Measurements from ENCODE around the gene VHLL. TPM values are rescaled to one million over a fixed set of nuclear protein-coding genes. Genes with fewer than 3 reads are reported as not detected.
A peak's percentile ranks its signal among the peaks of the same experiment; 100 is the strongest.

The VHLL gene
- total RNA-seq, 4 donors from 2014 or later = 0.57 TPM; not detected in 3

DNA sequence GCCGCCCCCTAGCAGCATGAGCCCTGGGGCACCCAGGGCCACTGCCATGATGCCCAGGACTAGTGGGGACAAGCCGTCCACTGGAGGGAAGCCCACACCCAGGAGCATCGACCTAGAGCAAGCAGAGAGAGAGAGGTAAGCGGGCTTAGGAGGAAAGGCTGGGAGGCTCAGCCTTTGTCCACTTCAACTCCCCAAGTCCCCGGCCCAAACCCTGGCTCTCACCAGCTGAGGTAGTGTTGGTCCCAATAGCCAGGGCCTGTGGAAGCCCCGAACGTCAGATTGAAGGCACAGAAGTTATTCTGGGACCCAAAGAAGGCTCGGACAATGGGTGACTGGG is 6.0 kb downstream of the VHLL start:
- no peaks in the 10 kb centered on the region for H3K27me3 ChIP-seq
- H3K27ac ChIP-seq = peak overlapping the region; percentile 73 to 91 (median 84)
- peaks cover 0 to 56% (median 11%) of the 10 kb centered on the region in 3 donors for H3K36me3 ChIP-seq
- no peak for TF ChIP-seq POLR2A (IDR thresholded peaks at IDR 0.05)
- TF ChIP-seq, protein P1, sequence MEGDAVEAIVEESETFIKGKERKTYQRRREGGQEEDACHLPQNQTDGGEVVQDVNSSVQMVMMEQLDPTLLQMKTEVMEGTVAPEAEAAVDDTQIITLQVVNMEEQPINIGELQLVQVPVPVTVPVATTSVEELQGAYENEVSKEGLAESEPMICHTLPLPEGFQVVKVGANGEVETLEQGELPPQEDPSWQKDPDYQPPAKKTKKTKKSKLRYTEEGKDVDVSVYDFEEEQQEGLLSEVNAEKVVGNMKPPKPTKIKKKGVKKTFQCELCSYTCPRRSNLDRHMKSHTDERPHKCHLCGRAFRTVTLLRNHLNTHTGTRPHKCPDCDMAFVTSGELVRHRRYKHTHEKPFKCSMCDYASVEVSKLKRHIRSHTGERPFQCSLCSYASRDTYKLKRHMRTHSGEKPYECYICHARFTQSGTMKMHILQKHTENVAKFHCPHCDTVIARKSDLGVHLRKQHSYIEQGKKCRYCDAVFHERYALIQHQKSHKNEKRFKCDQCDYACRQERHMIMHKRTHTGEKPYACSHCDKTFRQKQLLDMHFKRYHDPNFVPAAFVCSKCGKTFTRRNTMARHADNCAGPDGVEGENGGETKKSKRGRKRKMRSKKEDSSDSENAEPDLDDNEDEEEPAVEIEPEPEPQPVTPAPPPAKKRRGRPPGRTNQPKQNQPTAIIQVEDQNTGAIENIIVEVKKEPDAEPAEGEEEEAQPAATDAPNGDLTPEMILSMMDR (IDR thresholded peaks at IDR 0.05) = no peak
- H3K4me3 ChIP-seq = no peak overlapping the region
- H3K9me3 ChIP-seq = no peaks in the 10 kb centered on the region
- intact Hi-C loops (cut with DNase I) = no loop called here
- no peak for DNase-seq
- peaks cover 16 to 73% (median 31%) of the 10 kb centered on the region in 3 donors for H3K4me1 ChIP-seq
- WGBS, 2 donors = 75 to 88% methylated on average over 2 to 6 of the region's 8 CpGs

DNA sequence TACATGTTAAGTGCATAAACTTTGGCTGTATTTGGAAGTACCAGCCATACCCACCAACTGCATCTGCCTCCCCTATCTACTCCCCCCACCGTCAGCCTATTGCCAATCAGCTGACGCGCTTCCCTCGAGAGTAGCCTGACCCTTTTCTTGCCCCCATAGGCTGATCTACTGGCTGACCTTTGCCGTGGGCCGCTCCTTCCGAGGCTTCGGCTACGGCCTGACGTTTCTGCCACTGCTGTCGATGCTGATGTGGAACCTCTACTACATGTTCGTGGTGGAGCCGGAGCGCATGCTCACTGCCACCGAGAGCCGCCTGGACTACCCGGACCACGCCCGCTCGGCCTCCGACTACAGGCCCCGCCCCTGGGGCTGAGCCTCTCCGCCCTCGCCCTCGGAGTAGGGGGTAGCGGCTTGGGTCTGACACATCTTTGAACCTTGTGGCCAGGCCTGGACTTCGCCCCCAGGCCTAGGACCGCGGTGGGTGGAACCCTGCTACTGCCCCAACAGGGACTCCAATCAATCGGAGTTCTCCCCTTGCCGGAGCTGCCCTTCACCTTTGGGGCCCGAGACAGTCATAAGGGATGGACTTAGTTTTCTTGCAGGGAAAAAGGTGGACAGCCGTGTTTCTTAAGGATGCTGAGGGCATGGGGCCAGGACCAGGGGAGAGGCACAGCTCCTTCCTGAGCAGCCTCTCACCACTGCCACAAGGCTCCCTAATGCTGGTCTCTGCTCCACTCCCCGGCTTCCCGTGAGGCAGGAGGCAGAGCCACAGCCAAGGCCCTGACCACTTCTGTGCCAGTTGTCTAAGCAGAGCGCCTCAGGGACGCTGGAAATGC is 7.7 kb downstream of the VHLL start:
- peak in 1 of 4 donors; percentile 48 for TF ChIP-seq POLR2A (IDR thresholded peaks at IDR 0.05)
- TF ChIP-seq, protein P1 (IDR thresholded peaks at IDR 0.05) = no peak
- 48 to 49% methylated on average over 11 to 15 of the region's 37 CpGs for WGBS, 2 donors
- Histone ChIP-seq H3K36me3 (peaks cover 0 to 72% (median 11%) of the 10 kb centered on the region in 3 donors), H3K4me3 (peak overlapping the region; percentile 3 to 63 (median 40)), H3K9me3 (no peaks in the 10 kb centered on the region), H3K4me1 (peaks cover 16 to 79% (median 31%) of the 10 kb centered on the region in 3 donors), H3K27ac (peak overlapping the region; percentile 73 to 91 (median 84)), H3K27me3 (no peaks in the 10 kb centered on the region)
- intact Hi-C loops (cut with DNase I) = no loop called here
- no peak for DNase-seq

- H3K4me1 ChIP-seq = peaks cover 14 to 82% (median 28%) of the 10 kb centered on the region in 3 donors
- H3K36me3 ChIP-seq = peaks cover 0 to 86% (median 11%) of the 10 kb centered on the region in 3 donors
- DNase-seq = no peak
- no peak overlapping the region for H3K27ac ChIP-seq
- H3K4me3 ChIP-seq = no peak overlapping the region
- no peak for TF ChIP-seq POLR2A (IDR thresholded peaks at IDR 0.05)
- TF ChIP-seq, protein P1 (IDR thresholded peaks at IDR 0.05) = no peak
- intact Hi-C loops (cut with DNase I) = no loop called here
- H3K27me3 ChIP-seq = no peaks in the 10 kb centered on the region
- no peaks in the 10 kb centered on the region for H3K9me3 ChIP-seq
These were observed 9.2 kb downstream of the VHLL start for GRCh38 chr1:156289857-156290256.

- TF ChIP-seq POLR2A (IDR thresholded peaks at IDR 0.05) = no peak
- TF ChIP-seq, protein P1 (IDR thresholded peaks at IDR 0.05) = no peak
- Histone ChIP-seq H3K36me3 (peaks cover 0 to 59% (median 11%) of the 10 kb centered on the region in 3 donors), H3K27me3 (no peaks in the 10 kb centered on the region), H3K9me3 (no peaks in the 10 kb centered on the region), H3K4me3 (peak overlapping the region; percentile 45 to 96 (median 68)), H3K4me1 (peaks cover 20 to 70% (median 29%) of the 10 kb centered on the region in 3 donors), H3K27ac (peak overlapping the region in 3 of 4 donors; percentile 94 to 96 (median 95))
- 66 to 94% methylated on average over 6 to 7 of the region's 8 CpGs for WGBS, 2 donors
- DNase-seq = no peak
- intact Hi-C loops (cut with DNase I) = no loop called here
These were observed 13.0 kb downstream of the VHLL start for GRCh38 chr1:156286061-156286460.

GRCh38 chr1:156285437-156285836 is 13.7 kb downstream of the VHLL start:
- TF ChIP-seq, protein P1 (IDR thresholded peaks at IDR 0.05) = no peak
- TF ChIP-seq POLR2A (IDR thresholded peaks at IDR 0.05) = no peak
- Histone ChIP-seq H3K4me1 (peaks cover 23 to 70% (median 30%) of the 10 kb centered on the region in 3 donors), H3K36me3 (peaks cover 0 to 55% (median 11%) of the 10 kb centered on the region in 3 donors), H3K9me3 (no peaks in the 10 kb centered on the region), H3K27ac (peak overlapping the region; percentile 94 to 97 (median 96)), H3K27me3 (no peaks in the 10 kb centered on the region), H3K4me3 (peak overlapping the region; percentile 45 to 96 (median 68))
- DNase-seq = no peak
- WGBS, 2 donors = 87% methylated on average over 3 of the region's 21 CpGs; no CpG with 5 or more reads in 1 of the 2 donors
- intact Hi-C loops (cut with DNase I) = no loop called here

Measured in esophagus squamous epithelium (tissue), 5 donors.